HG02938 (cell line): ENCODE results near the gene GPR27.

Source experiments
- ATAC-seq: cut with Tn5 transposase; IDR thresholded peaks from one replicate; pipeline ENCODE4 v1.9.1; 2021; ENCODE audit warnings: mild to moderate bottlenecking, moderate library complexity; ENCODE audit not compliant: unreplicated experiment

The GPR27 gene

GRCh38 chr3:71784914-71785531 is 31.4 kb downstream of the GPR27 start, which contains the start of gene PROK2:
PROK2 (minus strand) TSS chr3:71785148; CDS start chr3:71785052, 96 bp downstream.
- no peak for ATAC-seq

GRCh38 chr3:71785532-71786216 is 32.0 kb downstream of the GPR27 start:
- no peak for ATAC-seq

GRCh38 chr3:71786217-71786549 is 32.5 kb downstream of the GPR27 start:
- no peak for ATAC-seq

- no peak for ATAC-seq
Measured at GRCh38 chr3:71786551-71786950, 32.9 kb downstream of the GPR27 start.

GRCh38 chr3:71787851-71788405 is 34.3 kb downstream of the GPR27 start:
- ATAC-seq = no peak

- no peak for ATAC-seq
Measured at GRCh38 chr3:71789922-71790321, 36.3 kb downstream of the GPR27 start.

- no peak for ATAC-seq
Measured at GRCh38 chr3:71791634-71792033, 38.0 kb downstream of the GPR27 start.

- ATAC-seq = no peak
Measured at GRCh38 chr3:71796290-71796689, 42.6 kb downstream of the GPR27 start.

GRCh38 chr3:71797455-71797854 is 43.8 kb downstream of the GPR27 start:
- ATAC-seq = no peak

- no peak for ATAC-seq
Measured at GRCh38 chr3:71800023-71800422, 46.4 kb downstream of the GPR27 start.

GRCh38 chr3:71801986-71802385 is 48.3 kb downstream of the GPR27 start:
- no peak for ATAC-seq

GRCh38 chr3:71803248-71803647 is 49.6 kb downstream of the GPR27 start:
- no peak for ATAC-seq

- no peak for ATAC-seq
Measured at GRCh38 chr3:71805199-71805598, 51.5 kb downstream of the GPR27 start.

- no peak for ATAC-seq
Measured at GRCh38 chr3:71805691-71806090, 52.0 kb downstream of the GPR27 start.
